GM21576 (cell line): ENCODE results near the gene TRIM65.
"Not testable (repeated sequence)": the region's sequence is repeated elsewhere in the genome, so short reads cannot be mapped to it uniquely, and the experiment has no call there.

Experiments
- ATAC-seq: cut with Tn5 transposase; IDR thresholded peaks from one replicate; pipeline ENCODE4 v1.9.1; 2021; ENCODE audit warnings: mild to moderate bottlenecking, moderate library complexity; ENCODE audit not compliant: unreplicated experiment

The TRIM65 gene

GRCh38 chr17:75854881-75855309 is 41.9 kb downstream of the TRIM65 start:
- ATAC-seq: no peak

- ATAC-seq: no peak
These were observed 42.5 kb downstream of the TRIM65 start for GRCh38 chr17:75854101-75854748.

- ATAC-seq: no peak
These were observed 43.3 kb downstream of the TRIM65 start for GRCh38 chr17:75853433-75853832.

GRCh38 chr17:75851693-75851991 is 45.1 kb downstream of the TRIM65 start:
- not testable (repeated sequence) for ATAC-seq

GRCh38 chr17:75850928-75851692 is 45.6 kb downstream of the TRIM65 start:
- no peak for ATAC-seq

GRCh38 chr17:75849724-75850123 is 47.0 kb downstream of the TRIM65 start:
- no peak for ATAC-seq

GRCh38 chr17:75849279-75849646 is 47.5 kb downstream of the TRIM65 start:
- ATAC-seq: no peak

- ATAC-seq: no peak
These were observed 48.0 kb downstream of the TRIM65 start for GRCh38 chr17:75848523-75849278.

- no peak for ATAC-seq
These were observed 48.9 kb downstream of the TRIM65 start for GRCh38 chr17:75847614-75848522.

GRCh38 chr17:75846692-75847613 is 49.8 kb downstream of the TRIM65 start:
- no peak for ATAC-seq

GRCh38 chr17:75845933-75846691 is 50.6 kb downstream of the TRIM65 start:
- no peak for ATAC-seq

GRCh38 chr17:75845058-75845711 is 51.6 kb downstream of the TRIM65 start:
- ATAC-seq: peak; percentile 67

- ATAC-seq: no peak
These were observed 52.2 kb downstream of the TRIM65 start for GRCh38 chr17:75844530-75845057.

GRCh38 chr17:75843577-75844529 is 52.9 kb downstream of the TRIM65 start, which contains the start of gene UNC13D:
Gene UNC13D, minus strand, starts transcription at chr17:75844404. Its CDS starts 67 bp downstream, at chr17:75844337.
- ATAC-seq: no peak

GRCh38 chr17:75842963-75843576 is 53.7 kb downstream of the TRIM65 start:
- ATAC-seq: no peak

GRCh38 chr17:75842411-75842810 is 54.3 kb downstream of the TRIM65 start:
- ATAC-seq: no peak

GRCh38 chr17:75840799-75841164 is 56.0 kb downstream of the TRIM65 start:
- no peak for ATAC-seq
